Keratinocyte (primary cell): ENCODE results near the gene MINAR2. TPM values are rescaled to one million over a fixed set of nuclear protein-coding genes. Genes with fewer than 3 reads are reported as not detected.

Source experiments
- DNase-seq: peaks from one replicate; pipeline ENCODE4 v3.0.0-alpha.2; 2011; ENCODE audit warnings: low read depth, missing footprints, low spot score
- FAIRE-seq: peaks from 2 replicates; lab custom pipeline; 2011; peaks lifted over from hg19 to GRCh38; lab: Jason Lieb, UNC
- H2AFZ ChIP-seq: 2 replicates; pipeline ENCODE4 v1.6.0; 2012; ENCODE audit warnings: low read length, control low read depth, inconsistent platforms; ENCODE audit not compliant: control insufficient read depth
- H3K27ac ChIP-seq: 2 replicates; pipeline ENCODE4 v1.5.1; 2011; ENCODE audit warnings: low read length; ENCODE audit not compliant: control insufficient read depth, insufficient read depth
- H3K27me3 ChIP-seq: 3 replicates; pipeline ENCODE4 v1.6.0; 2011; ENCODE audit warnings: low read length; ENCODE audit not compliant: control insufficient read depth, insufficient read depth; ENCODE audit errors: extremely low read depth
- H3K36me3 ChIP-seq, 2 experiments: 2 replicates in 1 of 2; 3 replicates in 1 of 2; pipeline ENCODE4 v1.5.1; 2011; ENCODE audit warnings: low read length in 2 of 2, mild to moderate bottlenecking in 1 of 2; ENCODE audit not compliant: control insufficient read depth in 2 of 2, insufficient read depth in 2 of 2; ENCODE audit errors: extremely low read depth in 1 of 2
- H3K4me1 ChIP-seq: 3 replicates; pipeline ENCODE4 v1.5.1; 2011; ENCODE audit warnings: low read length; ENCODE audit not compliant: control insufficient read depth, insufficient read depth; ENCODE audit errors: extremely low read depth
- H3K4me2 ChIP-seq: 3 replicates; pipeline ENCODE4 v1.6.0; 2011; ENCODE audit warnings: low read depth, low read length; ENCODE audit not compliant: control insufficient read depth, insufficient read depth; ENCODE audit errors: extremely low read depth
- H3K4me3 ChIP-seq, 3 experiments: fragments of 200-600 bp in 1 of 3; sonication (generic) in 1 of 3; 2 replicates in 2 of 3; 3 replicates in 1 of 3; pipeline ENCODE4 v1.5.1; 2011 to 2016; ENCODE audit warnings: low read length in 3 of 3, mild to moderate bottlenecking in 3 of 3, control low read depth in 2 of 3, inconsistent platforms in 1 of 3, low read depth in 1 of 3, mixed read lengths in 1 of 3, mixed run types in 1 of 3, moderate library complexity in 1 of 3; ENCODE audit not compliant: control insufficient read depth in 2 of 3, insufficient read depth in 2 of 3; ENCODE audit errors: extremely low read depth in 1 of 3
- H3K79me2 ChIP-seq: 2 replicates; pipeline ENCODE4 v1.6.0; 2012; ENCODE audit warnings: low read length; ENCODE audit not compliant: control insufficient read depth, insufficient read depth
- H3K9ac ChIP-seq: 3 replicates; pipeline ENCODE4 v1.6.0; 2011; ENCODE audit warnings: low read length; ENCODE audit not compliant: control insufficient read depth, insufficient read depth; ENCODE audit errors: extremely low read depth
- H3K9me1 ChIP-seq: 3 replicates; pipeline ENCODE4 v1.6.0; 2011; ENCODE audit warnings: low read length; ENCODE audit not compliant: control insufficient read depth, insufficient read depth; ENCODE audit errors: extremely low read depth
- H3K9me3 ChIP-seq: 2 replicates; pipeline ENCODE4 v1.5.1; 2012; ENCODE audit warnings: low read depth, low read length; ENCODE audit not compliant: control insufficient read depth
- H4K20me1 ChIP-seq: 3 replicates; pipeline ENCODE4 v1.6.0; 2011; ENCODE audit warnings: low read length; ENCODE audit not compliant: control insufficient read depth, insufficient read depth; ENCODE audit errors: extremely low read depth
- CTCF ChIP-seq, 3 experiments: IDR thresholded peaks in 1 of 3; conservative IDR thresholded peaks in 1 of 3; optimal IDR thresholded peaks in 1 of 3; 2 replicates in 2 of 3; 3 replicates in 1 of 3; pipeline versions ENCODE3 to v1.5.1; 2011; ENCODE audit warnings: low read length in 3 of 3, mild to moderate bottlenecking in 3 of 3, moderate library complexity in 2 of 3, control low read depth in 1 of 3, inconsistent platforms in 1 of 3; ENCODE audit not compliant: insufficient read depth in 2 of 3; ENCODE audit errors: extremely low read depth in 1 of 3
- EZH2 ChIP-seq: IDR thresholded peaks from one replicate; pipeline ENCODE4 v1.6.1; 2012; ENCODE audit warnings: inconsistent platforms, mild to moderate bottlenecking, low read length, moderate library complexity
- dilution Hi-C: fragments of 300-500 bp; cut with MboI; formaldehyde crosslinking; loops from one replicate; pipeline ENCODE4 v1.7.0; 2020; ENCODE audit warnings: low sequenced_read_pairs; ENCODE audit not compliant: extremely low pct_ligation_motif_present
- polyA plus RNA-seq, 5 experiments: library from polyadenylated mRNA; depleted of rRNA in 3 of 5; stranded (reverse) in 3 of 5; stranded (forward) in 1 of 5; unstranded in 1 of 5; fragments of >200 nt; gene quantifications; 1 replicate in 1 of 5; 2 replicates in 3 of 5; 3 replicates in 1 of 5; pipeline versions ENCODE4 v1.2.1 to v1.2.3, GENCODE V29; 2011 to 2012; ENCODE audit warnings: missing spikeins in 2 of 5, low read depth in 1 of 5, low replicate concordance in 1 of 5

Gene MINAR2
- polyA plus RNA-seq, 1 donor (not counting 4 experiments of a cell fraction or from before 2014, with no cell fraction given), result not detected

GRCh38 chr5:129803403-129803802, 55.5 kb downstream of the MINAR2 start:
- Histone ChIP-seq H3K4me3 (no peak overlapping the region), H3K36me3 (no peaks in the 10 kb centered on the region), H3K4me2 (no peak overlapping the region), H2AFZ (no peak overlapping the region), H3K9ac (no peak overlapping the region), H3K27me3 (no peaks in the 10 kb centered on the region), H3K4me1 (peaks cover 3% of the 10 kb centered on the region), H3K9me1 (no peaks in the 10 kb centered on the region), H3K27ac (no peak overlapping the region), H3K9me3 (no peaks in the 10 kb centered on the region), H3K79me2 (no peaks in the 10 kb centered on the region), H4K20me1 (no peaks in the 10 kb centered on the region)
- DNase-seq (no peak), FAIRE-seq (no peak)
- TF ChIP-seq EZH2 (no peak), CTCF (optimal IDR thresholded peaks at IDR 0.05 in 1 of 3, IDR thresholded peaks at IDR 0.05 in 1 of 3, conservative IDR thresholded peaks at IDR 0.05 in 1 of 3; ENCODE audit: extremely low read depth in 1 of 3, insufficient read depth in 2 of 3, low read length in 3 of 3) (no peak)
- dilution Hi-C loops, result no loop called here

GRCh38 chr5:129804705-129805104, 56.8 kb downstream of the MINAR2 start:
- no peak overlapping the region for H2AFZ ChIP-seq
- H3K79me2 ChIP-seq, result no peaks in the 10 kb centered on the region
- no peaks in the 10 kb centered on the region for H3K9me3 ChIP-seq
- no peak overlapping the region for H3K9ac ChIP-seq
- dilution Hi-C loops, result no loop called here
- no peaks in the 10 kb centered on the region for H4K20me1 ChIP-seq
- no peak overlapping the region for H3K4me2 ChIP-seq
- H3K9me1 ChIP-seq, result no peaks in the 10 kb centered on the region
- H3K4me3 ChIP-seq, result no peak overlapping the region
- H3K27me3 ChIP-seq, result no peaks in the 10 kb centered on the region
- TF ChIP-seq CTCF (optimal IDR thresholded peaks at IDR 0.05 in 1 of 3, IDR thresholded peaks at IDR 0.05 in 1 of 3, conservative IDR thresholded peaks at IDR 0.05 in 1 of 3; ENCODE audit: extremely low read depth in 1 of 3, insufficient read depth in 2 of 3, low read length in 3 of 3), result no peak
- TF ChIP-seq EZH2, result no peak
- no peak overlapping the region for H3K27ac ChIP-seq
- FAIRE-seq (no peak), DNase-seq (no peak)
- H3K36me3 ChIP-seq, result no peaks in the 10 kb centered on the region
- H3K4me1 ChIP-seq, result peaks cover 3% of the 10 kb centered on the region
